Vagina (tissue), 2 donors: Measurements from ENCODE around the gene TMA16.

Experiments used
- CTCF ChIP-seq, 3 experiments: fragments of 450-650 bp in 2 of 3; fragments of 200-600 bp in 1 of 3; sonication (generic) in 1 of 3; IDR thresholded peaks; one replicate each; pipeline ENCODE4 v1.5.1; 2017 to 2019; ENCODE audit warnings: antibody characterized with exemption in 3 of 3, mild to moderate bottlenecking in 2 of 3, moderate library complexity in 2 of 3
- POLR2A ChIP-seq, 2 donors: fragments of 450-650 bp; IDR thresholded peaks; one replicate each; pipeline ENCODE4 v1.6.1; 2017; ENCODE audit warnings: antibody characterized with exemption in 2 of 2, mild to moderate bottlenecking in 2 of 2, moderate library complexity in 2 of 2

- TF ChIP-seq POLR2A (IDR thresholded peaks at IDR 0.05) (no peak), CTCF (IDR thresholded peaks at IDR 0.05) (no peak)
Measured at GRCh38 chr4:163470391-163470790, 24.1 kb upstream of the TMA16 start.
